GM19328 (cell line): ENCODE data around the gene CCDC69.
A peak's percentile ranks its signal among the peaks of the same experiment; 100 is the strongest.
"Not testable (repeated sequence)": the region's sequence is repeated elsewhere in the genome, so short reads cannot be mapped to it uniquely, and the experiment has no call there.

ENCODE experiments used
- ATAC-seq: cut with Tn5 transposase; IDR thresholded peaks from one replicate; pipeline ENCODE4 v1.9.1; 2021; ENCODE audit warnings: mild to moderate bottlenecking, moderate library complexity; ENCODE audit not compliant: unreplicated experiment

The CCDC69 gene

DNA sequence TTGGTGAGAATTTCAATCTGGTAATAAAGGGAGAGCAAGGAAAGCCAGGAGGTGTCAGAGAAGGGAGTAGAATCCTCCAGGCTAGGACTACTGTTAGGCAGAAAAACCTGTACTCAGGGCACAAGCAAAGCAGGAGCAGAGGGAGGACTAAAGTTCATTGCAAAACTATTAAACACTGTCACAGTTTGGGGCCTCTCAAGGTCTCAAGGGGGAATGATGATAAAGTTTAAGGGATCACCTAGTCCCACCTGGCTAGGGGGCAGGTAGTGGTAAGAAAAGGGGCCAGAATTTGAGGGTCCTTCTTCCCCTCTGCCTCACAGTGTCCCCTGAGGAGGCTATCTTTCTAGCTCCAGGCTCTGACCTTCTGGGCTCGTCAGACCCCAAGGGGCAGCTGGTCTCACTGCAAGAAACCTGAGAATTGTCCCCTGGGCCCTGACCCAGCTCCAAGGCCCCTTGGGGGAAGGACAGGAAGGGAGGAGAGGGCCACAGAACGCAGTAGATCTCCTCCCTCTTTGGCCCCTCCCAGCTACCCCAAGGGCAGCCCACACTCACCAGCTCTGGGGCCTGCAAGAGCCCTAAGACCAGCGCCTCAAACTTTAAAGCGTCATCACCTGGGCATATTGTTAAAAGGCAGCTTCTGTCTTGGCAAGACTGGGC is 974 bp downstream of the CCDC69 start:
- ATAC-seq: peak; percentile 62

DNA sequence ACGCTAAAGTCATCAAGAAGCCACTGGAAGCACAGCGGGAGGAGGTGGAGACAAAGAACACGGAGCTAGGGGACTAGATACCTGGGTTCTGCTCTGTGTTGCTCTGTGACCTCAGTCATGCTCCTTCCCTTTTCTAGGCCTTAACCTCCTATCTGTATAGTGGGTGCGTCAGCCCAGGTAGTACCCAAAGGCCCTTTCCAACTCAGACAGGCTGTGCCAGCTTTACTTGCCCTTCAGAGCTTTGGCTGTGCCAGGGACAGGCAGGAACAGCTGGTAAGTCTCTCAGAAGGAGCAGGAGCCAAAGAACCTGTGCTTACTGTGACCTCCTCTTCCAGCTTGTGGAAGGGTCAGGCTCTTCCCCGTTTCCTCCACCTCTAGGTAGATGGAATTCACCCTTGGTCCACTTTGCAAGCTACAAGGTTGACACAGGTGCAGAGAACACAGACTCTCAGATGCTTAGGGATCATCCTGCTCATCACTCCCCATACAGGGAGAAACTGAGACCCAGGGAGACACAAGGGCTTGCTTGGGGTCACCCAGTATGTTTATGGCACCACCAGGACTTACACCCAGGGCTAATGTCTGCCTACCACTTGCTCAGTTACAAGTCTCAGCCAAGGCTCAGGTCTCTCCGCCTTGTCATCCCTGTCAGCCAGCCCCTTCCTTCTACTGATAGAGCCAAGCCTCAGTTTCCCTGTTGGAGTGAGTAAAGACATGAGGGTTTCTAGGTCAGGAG is 1.7 kb downstream of the CCDC69 start:
- ATAC-seq: no peak

DNA sequence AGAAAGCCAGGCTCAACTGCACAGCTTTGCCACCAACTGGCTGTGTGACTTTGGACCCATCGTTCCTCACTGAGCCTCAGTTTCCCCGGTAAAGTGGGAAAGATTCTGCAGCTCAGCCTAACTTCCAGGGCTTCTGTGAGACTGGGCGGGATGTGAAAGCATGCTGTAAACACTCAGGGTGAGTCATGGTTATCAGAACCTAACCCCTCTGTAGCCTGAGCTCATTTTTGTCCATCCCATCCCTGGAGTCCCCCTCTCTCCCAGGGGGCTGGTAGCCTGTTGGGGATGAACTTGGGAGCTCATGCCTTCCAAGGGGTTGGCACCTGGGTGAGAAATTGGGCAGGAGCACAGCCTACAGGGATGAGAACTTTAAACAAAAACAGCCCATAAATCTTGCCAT is 2.3 kb downstream of the CCDC69 start:
- ATAC-seq: no peak

DNA sequence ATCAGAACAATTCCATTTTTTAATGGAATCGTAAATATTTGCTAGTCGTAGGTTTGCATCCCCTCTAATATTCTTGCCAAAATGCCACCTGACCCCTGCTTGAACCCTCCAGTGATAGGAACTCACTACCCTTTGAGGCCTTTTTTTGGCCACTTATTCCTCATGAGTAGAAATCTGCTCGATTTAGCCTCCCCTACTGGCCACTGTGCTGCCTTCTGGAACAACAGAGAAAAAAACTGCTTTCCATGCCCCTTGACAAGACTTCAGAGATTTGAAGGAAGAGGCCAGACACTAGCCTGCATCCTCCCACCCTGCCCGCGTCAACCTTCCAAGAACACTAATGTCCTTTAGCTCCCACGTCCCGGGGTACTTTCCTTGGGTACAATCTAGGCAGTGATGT is 4.1 kb downstream of the CCDC69 start:
- no peak for ATAC-seq

DNA sequence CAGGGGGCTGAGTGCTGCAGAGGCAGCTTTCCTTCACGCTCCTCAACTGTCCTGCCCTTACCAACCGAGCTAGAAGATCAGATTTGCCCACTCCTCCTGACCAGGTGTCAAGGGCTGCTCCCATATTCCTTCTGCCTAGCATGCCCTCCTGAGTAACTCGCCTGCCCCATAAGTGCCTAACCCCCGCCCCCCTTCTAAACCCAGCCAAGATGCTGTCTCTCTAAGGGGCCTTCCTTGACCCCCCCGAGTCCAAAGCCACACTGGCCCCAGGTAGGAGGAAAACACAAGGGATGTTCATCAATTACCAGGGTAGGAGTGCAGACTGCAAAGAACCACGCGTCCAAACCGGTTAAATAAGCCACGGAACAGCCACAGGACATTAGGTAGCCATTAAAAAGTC is 4.8 kb downstream of the CCDC69 start:
- no peak for ATAC-seq

DNA sequence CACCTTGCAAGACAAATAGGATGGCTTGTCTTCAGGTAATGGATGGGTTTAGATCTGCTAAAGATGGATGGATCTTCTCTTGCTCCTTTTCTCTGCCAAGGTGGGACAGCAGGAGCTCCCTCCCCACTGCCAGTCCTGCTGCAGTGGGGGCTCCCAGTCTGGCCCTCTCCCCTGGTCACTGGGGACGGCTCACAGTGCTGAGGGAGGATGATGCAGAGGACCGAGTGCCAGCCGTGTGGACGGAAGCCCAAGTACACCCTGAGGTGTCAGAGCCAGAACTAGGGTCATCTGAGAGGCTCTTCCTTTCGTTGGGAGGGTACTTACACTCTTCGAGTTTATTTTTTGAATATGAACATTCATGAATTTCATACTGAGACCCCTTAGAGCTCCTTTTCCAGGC is 5.7 kb downstream of the CCDC69 start:
- no peak for ATAC-seq

DNA sequence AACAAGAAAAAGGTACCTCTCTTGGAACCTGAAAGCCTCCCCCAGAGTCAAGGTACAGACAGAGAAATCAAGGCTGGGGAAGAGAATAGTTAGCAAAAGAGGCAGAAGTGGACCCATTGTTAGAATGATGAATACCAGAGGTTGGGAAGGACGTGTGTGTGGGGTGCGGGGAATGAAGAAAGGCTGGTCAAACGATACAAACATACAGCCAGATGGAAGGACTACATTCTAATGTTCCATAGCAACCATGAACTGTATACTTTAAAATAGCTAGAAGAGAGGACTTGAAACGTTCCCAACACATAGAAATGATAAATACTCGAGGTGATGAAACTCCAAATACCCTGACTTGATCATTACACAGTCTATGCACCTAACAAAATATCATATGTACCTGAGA is 7.1 kb downstream of the CCDC69 start:
- no peak for ATAC-seq

DNA sequence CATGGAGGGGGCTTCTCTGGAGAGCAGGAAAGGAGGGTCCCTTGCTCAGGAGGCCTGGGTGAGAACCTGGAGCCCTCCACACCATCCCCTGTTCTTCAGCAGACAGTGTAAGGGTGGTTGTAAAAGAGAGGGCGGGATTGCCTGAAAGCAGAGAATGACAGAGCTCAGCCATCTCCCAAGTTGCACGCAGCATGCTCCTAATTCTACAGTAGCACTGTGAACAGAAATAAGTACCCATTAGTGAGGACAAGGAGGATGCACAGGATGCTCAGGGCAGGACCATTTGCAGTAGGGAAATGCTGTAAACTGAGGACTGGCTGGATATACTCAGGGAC is 8.4 kb downstream of the CCDC69 start:
- no peak for ATAC-seq

DNA sequence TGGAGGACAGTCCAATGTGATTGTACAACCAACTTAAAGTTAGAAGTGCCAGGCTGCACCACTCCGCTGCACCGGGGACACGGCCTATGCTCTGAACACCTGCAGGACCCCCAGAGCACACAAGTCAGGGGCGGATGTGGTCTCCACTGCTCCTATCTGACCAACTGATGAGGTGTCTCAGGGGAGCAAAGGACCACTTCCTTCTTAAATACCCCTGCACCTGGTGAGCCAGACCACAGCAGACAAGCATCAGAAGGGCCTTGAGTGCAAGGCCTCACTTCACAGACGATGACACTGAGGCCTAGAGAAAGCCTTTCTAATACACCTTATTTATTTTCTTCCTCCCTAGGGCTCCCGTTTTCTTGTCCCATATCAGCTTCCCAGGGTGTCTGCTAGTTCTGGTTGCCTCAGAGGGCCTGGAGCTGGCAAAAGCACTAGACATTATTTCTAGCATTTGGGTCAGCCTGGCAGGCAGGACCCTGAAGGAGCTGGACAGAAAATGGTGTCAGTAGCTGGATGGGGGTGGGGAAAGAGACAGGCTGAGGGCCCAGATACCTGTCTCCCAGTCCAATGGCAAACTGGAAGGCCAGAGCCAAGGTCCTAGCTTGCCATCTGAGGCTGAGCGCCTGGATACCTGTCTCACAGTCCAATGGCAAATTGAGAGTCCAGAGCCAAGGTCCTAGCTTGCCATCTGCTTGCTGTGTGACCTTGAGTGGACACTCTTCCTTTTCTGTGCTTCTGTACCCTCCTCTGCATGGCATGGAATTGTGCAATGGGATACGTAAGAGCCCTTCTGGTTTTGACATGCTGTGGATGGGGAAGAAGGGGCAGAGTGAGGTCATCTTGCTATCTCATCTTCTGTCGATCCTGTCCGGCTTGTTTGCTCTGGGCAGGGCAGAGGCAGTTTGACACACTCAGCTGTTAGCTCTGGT is 9.0 kb downstream of the CCDC69 start:
- ATAC-seq: peak; percentile 49

DNA sequence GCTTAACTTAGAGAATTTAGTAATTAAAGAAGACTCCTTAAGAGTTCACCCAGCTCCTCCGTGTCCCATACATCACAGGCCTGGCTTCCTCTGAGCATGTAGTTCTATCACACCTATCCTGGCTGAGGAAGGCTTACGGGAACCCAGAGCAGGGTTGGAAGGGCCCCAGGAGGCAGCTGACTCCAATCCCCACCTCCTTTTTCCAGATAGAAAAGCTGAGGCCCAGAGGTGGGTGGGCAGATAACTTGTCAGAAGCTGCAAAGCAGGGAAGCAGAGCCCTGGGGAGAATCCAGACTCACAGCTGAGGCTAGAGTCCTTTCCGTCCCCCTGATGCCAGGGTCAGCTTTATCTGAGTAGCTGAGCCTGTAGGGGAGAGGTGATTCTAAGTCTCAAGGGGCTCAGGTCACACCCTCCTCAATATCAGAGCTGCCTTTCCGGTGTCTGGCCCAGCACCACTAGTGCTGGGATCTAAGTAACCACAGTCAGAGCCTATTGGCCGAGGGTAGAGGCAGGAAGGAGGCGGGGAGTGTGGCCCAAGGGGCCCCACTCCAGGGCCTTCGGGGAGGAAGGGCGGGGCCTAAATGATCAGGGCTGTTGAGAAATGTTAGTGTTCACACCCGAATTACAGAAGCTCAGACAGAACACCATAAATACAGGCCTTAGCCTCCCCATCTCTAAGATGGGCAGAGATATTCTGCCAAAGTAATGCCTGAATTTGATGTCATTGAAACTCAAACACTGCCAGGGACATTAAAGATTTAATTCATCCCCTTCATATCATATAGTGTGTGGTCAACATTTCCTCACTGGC is 9.9 kb downstream of the CCDC69 start:
- peak; percentile 69 for ATAC-seq

DNA sequence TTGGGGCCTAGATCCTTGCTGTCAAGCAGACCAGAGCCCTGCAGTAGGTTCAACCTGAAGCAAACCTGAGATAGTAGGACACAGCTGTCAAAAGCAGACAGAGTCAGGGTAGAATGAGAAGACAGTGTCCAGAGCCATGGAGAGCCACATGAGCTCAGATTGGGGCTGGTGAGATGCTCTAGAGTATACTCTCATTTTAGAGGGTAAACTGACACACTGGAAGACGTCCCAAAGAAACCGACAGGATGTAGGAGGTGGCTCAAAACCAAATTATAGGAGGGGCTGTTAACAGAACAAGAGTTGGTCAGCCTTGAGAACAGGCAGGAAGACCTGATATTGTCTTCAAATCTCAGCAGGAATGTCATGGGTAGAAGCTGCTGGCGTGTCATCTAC is 11.5 kb downstream of the CCDC69 start:
- ATAC-seq: no peak

DNA sequence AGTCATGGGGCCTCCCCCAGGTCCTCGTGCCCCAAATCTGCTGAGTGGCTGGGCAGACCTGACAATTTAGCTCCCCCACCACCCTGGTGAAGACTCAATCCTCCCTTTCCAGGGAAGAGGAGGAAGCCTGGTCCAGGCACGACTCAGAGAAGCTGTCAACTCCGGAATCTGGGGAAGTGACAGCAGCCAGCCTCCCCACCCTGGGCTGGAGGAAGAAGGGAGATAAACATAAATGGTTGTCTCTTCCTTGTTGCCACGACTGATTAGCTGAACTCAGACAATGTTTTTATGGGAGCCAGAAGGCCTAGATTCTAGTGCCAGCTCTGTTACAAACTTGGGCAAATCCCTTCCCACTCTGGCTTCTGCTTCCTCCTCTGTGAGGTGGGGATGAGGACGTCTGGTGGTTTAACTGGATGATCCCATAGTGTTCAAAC is 15.4 kb downstream of the CCDC69 start:
- no peak for ATAC-seq

DNA sequence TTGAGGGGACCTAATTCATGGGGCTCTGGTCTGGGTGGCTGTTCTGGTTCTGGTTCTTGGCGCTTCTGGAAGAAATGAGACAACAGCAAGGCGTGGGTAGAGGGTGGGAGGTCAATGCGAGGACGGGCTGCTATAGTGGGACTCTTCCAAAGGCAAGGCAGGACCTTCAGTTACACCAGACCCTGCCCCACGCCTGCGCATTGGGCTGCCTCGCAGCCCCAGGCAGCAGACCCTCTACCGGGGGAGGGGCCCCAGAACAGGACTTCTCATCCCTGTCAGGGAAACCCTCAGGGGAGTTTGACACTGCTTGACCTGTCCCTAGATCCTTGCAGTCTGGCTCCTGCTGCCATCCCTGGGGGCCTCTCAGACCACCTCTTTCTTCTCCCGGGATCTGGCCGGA is 18.5 kb downstream of the CCDC69 start:
- no peak for ATAC-seq

DNA sequence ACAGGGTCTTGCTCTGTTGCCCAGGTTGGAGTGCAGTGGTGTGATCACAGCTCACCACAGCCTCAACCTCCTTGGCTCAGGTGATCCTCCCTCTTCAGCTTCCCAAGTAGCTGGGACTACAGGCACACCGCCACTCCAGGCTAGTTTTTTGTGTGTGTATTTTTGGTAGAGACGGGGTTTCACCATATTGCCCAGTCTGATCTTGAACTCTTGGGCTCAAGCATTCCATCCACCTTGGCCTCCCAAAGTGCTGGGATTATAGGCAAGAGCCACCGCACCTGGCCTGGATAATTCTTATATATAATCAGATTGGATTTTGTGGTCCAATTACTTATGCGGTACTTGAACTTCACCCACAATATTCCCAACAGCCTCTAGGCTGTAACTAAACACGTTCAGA is 19.8 kb downstream of the CCDC69 start:
- ATAC-seq: no peak

DNA sequence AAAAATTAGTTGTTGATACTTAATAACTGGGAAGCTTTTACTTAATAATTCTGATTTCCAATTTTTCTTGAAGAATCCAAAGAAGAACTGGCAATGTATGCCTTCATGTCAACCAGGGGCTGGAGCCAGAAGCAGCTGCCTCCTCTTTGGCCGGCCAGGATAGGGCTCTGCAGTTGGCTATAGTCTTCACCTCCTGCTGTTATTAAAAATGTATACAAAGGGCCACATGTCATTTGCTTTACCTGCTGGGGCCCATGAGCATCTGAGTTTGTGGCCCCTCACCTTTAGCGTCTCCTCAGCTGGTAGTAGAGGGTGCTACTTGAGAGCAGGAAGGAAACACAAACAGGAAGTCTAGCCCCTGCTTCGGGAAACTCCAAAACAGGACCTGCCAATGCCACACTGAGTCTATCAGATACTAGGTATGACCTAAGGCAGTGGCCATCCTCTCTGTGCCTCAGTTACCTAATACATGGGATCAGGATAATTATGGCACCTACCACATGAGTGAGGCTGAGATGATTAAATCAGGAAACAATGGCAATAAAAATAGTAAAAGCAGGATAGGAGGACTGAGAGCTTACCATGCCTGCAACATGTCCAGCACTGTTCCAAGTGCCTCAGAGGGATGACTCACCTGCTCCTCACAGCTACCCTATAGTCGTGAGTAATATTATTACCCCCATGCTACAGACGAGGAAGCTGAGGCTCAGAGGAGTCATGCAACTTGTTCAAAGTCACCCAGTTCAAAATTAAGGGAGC is 21.3 kb downstream of the CCDC69 start:
- ATAC-seq: no peak

DNA sequence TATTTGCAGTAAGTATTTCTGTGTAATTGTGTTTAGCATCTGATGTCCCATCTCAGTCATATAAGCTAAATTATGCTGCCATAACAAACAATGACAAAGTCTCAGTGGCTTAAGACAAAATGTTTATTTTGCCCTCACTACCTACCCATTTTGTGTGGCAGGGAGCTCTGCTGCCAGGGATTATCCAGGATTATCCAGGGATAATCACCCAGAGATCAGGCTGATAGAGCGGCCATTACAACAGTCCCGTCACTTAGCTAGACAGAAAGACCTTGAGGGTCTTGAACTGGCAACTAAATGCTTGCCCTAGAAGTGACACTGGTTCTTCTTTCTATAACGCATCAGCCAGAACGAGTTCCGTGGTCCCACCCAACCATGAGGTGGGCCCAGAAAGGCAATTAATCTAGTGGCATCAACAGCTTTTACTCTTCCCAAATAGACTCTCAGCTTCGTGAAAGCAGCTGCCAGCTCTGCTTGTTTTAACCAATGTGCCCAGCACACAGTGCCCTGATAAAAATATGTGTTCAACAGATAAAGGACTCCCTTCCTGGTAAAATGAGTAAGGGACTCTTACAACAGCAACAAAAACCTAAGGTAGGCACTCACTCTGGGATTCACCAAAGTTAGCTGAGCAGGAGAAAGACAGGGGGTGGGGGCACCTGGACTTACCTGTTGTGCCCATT is 22.8 kb downstream of the CCDC69 start:
- ATAC-seq: no peak

DNA sequence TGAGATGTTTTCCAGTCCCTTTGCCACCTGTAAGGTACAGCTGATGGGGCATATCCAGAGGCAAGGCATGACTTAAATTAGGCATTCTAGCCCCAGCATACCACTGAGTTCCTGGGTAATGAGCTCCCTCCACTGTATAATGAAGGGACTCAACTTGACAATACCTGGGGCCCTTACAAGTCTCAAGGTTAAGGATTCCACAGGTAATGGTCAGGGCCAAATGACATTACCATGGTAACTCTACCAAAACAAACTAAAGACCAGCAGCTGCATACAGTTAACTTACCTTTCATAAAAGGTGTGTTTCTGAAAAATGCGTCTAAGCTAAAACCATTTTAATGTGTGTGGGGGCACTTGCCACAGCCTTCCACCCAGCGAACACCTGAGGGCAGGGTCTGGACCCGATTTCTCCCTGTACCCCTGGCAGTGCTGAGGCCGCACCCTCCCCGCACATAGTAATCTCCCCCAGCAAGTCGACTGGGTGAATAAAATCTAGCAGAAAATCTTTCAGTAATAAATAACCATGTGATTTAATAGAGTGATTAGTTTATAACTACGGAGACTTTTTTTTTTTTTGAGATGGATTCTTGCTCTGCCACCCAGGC is 24.2 kb downstream of the CCDC69 start:
- ATAC-seq: no peak

DNA sequence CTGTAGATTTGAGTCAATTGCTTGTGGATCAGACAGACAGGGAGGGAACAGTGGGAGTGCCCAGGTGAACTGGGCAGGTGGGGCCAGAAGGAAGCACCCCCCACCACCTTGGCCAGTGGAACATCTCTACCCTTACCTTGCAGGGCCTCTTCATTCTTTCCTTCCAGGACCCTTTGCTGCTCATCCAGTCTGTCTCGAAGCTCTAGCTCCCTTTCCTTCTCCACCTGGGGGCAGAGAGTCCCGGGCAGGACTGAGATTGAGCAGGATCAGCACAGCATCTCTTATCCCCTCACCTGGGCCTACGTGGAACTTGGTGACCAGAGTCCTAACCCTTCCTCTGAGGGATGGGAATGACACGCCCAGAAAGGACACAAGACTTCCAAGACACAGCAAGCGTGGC is 25.0 kb downstream of the CCDC69 start:
- no peak for ATAC-seq

DNA sequence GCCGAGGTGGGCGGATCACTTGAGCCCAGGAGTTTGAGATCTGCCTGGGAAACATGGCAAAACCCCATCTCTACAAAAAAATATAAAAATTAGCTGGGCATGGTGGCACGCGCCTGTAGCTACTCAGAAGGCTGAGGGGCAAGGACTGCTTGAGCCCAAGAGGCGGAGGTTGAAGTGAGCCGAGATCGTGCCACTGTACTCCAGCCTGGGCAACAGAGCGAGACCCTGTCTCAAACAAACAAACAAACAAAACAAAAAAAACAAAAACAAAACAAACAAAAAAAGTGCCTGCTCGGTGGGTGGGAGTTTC is 26.6 kb downstream of the CCDC69 start:
- ATAC-seq: not testable (repeated sequence)
